ENCODE results near the gene SPRR2F.
"Not testable (repeated sequence)": the region's sequence is repeated elsewhere in the genome, so short reads cannot be mapped to it uniquely, and the experiment has no call there.

Gene SPRR2F

GRCh38 chr1:153113416-153113815, at the start of gene SPRR2F:
Gene SPRR2F (minus strand): TSS chr1:153113516. CDS start chr1:153112733, 783 bp downstream.
- DNase-seq: no peak

- no peak for DNase-seq
Observed at GRCh38 chr1:153155541-153155940, 42.2 kb upstream of the SPRR2F start.

GRCh38 chr1:153152481-153152880, 39.2 kb upstream of the SPRR2F start:
- DNase-seq: no peak

- no peak for DNase-seq
Observed at GRCh38 chr1:153150846-153151245, 37.5 kb upstream of the SPRR2F start, which contains the start of gene SPRR2G. Gene SPRR2G (minus strand): TSS chr1:153150890. CDS start chr1:153150110, 780 bp downstream.

GRCh38 chr1:153141377-153141776, 28.1 kb upstream of the SPRR2F start:
- no peak for DNase-seq

- DNase-seq: no peak
Observed at GRCh38 chr1:153140484-153140883, 27.2 kb upstream of the SPRR2F start.

GRCh38 chr1:153133743-153134142, 20.4 kb upstream of the SPRR2F start:
- no peak for DNase-seq

- no peak for DNase-seq
Observed at GRCh38 chr1:153133267-153133666, 20.0 kb upstream of the SPRR2F start.

GRCh38 chr1:153128688-153129087, 15.4 kb upstream of the SPRR2F start:
- not testable (repeated sequence) for DNase-seq

- no peak for DNase-seq
Observed at GRCh38 chr1:153127296-153127695, 14.0 kb upstream of the SPRR2F start.

- no peak for DNase-seq
Observed at GRCh38 chr1:153125536-153125935, 12.2 kb upstream of the SPRR2F start.

GRCh38 chr1:153123793-153124192, 10.5 kb upstream of the SPRR2F start:
- DNase-seq: not testable (repeated sequence)

- DNase-seq: no peak
Observed at GRCh38 chr1:153122831-153123421, 9.6 kb upstream of the SPRR2F start.

- no peak for DNase-seq
Observed at GRCh38 chr1:153120945-153121344, 7.6 kb upstream of the SPRR2F start.

- no peak for DNase-seq
Observed at GRCh38 chr1:153119491-153119971, 6.2 kb upstream of the SPRR2F start.

GRCh38 chr1:153115264-153115663, 1.9 kb upstream of the SPRR2F start:
- DNase-seq: not testable (repeated sequence)

GRCh38 chr1:153112454-153112853, 862 bp downstream of the SPRR2F start:
- DNase-seq: not testable (repeated sequence)

GRCh38 chr1:153100245-153100644, 13.1 kb downstream of the SPRR2F start:
- DNase-seq: no peak

- DNase-seq: no peak
Observed at GRCh38 chr1:153099461-153100045, 13.8 kb downstream of the SPRR2F start.

GRCh38 chr1:153095764-153096163, 17.6 kb downstream of the SPRR2F start:
- no peak for DNase-seq

GRCh38 chr1:153094426-153094825, 18.9 kb downstream of the SPRR2F start, which contains the start of gene SPRR2E:
Gene SPRR2E (minus strand): TSS chr1:153094526. CDS start chr1:153093751, 775 bp downstream.
- DNase-seq: no peak

GRCh38 chr1:153087652-153088051, 25.7 kb downstream of the SPRR2F start:
- no peak for DNase-seq

GRCh38 chr1:153081736-153082135, 31.6 kb downstream of the SPRR2F start:
- no peak for DNase-seq
